GM18861 (cell line): ENCODE measurements around the gene SPEF1.
A peak's percentile ranks its signal among the peaks of the same experiment; 100 is the strongest.
"Not testable (repeated sequence)": the region's sequence is repeated elsewhere in the genome, so short reads cannot be mapped to it uniquely, and the experiment has no call there.

Source experiments
- ATAC-seq: cut with Tn5 transposase; IDR thresholded peaks from one replicate; pipeline ENCODE4 v1.9.1; 2021; ENCODE audit not compliant: unreplicated experiment

Gene SPEF1

GRCh38 chr20:3811467-3812258, 30.4 kb upstream of the SPEF1 start:
- ATAC-seq = no peak

- ATAC-seq = no peak
Observed at GRCh38 chr20:3808544-3808943, 27.3 kb upstream of the SPEF1 start.

GRCh38 chr20:3804781-3805180, 23.5 kb upstream of the SPEF1 start:
- no peak for ATAC-seq

- ATAC-seq = no peak
Observed at GRCh38 chr20:3804254-3804751, 23.1 kb upstream of the SPEF1 start.

- ATAC-seq = no peak
Observed at GRCh38 chr20:3803854-3804253, 22.6 kb upstream of the SPEF1 start.

- no peak for ATAC-seq
Observed at GRCh38 chr20:3803289-3803688, 22.0 kb upstream of the SPEF1 start.

- no peak for ATAC-seq
Observed at GRCh38 chr20:3802524-3803239, 21.4 kb upstream of the SPEF1 start.

- no peak for ATAC-seq
Observed at GRCh38 chr20:3801846-3802245, 20.6 kb upstream of the SPEF1 start.

GRCh38 chr20:3801299-3801698, 20.1 kb upstream of the SPEF1 start:
- ATAC-seq = no peak

GRCh38 chr20:3800878-3801260, 19.6 kb upstream of the SPEF1 start:
- ATAC-seq = no peak

GRCh38 chr20:3800256-3800877, 19.1 kb upstream of the SPEF1 start:
- no peak for ATAC-seq

- ATAC-seq = no peak
Observed at GRCh38 chr20:3798908-3799248, 17.6 kb upstream of the SPEF1 start.

GRCh38 chr20:3798373-3798768, 17.1 kb upstream of the SPEF1 start:
- no peak for ATAC-seq

GRCh38 chr20:3797592-3798372, 16.5 kb upstream of the SPEF1 start:
- ATAC-seq = no peak

GRCh38 chr20:3797226-3797545, 15.9 kb upstream of the SPEF1 start:
- ATAC-seq = no peak

GRCh38 chr20:3796477-3797225, 15.4 kb upstream of the SPEF1 start:
- ATAC-seq = no peak

GRCh38 chr20:3795511-3796468, 14.5 kb upstream of the SPEF1 start, which contains the start of gene CDC25B:
Gene CDC25B (plus strand): TSS chr20:3796310. CDS start chr20:3796532, 222 bp downstream.
- ATAC-seq = peak; percentile 56

- ATAC-seq = no peak
Observed at GRCh38 chr20:3794701-3795420, 13.6 kb upstream of the SPEF1 start.

- ATAC-seq = not testable (repeated sequence)
Observed at GRCh38 chr20:3794168-3794567, 12.9 kb upstream of the SPEF1 start.
